Astrocyte (in vitro differentiated cells and primary cell): Measurements from ENCODE around the gene AGPS. TPM values are rescaled to one million over a fixed set of nuclear protein-coding genes. Genes with fewer than 3 reads are reported as not detected.

Source experiments
- DNase-seq: peaks from one replicate; pipeline ENCODE4 v3.0.0-alpha.2; 2010; ENCODE audit warnings: low read depth
- FAIRE-seq: peaks from 2 replicates; lab custom pipeline; 2011; peaks lifted over from hg19 to GRCh38; lab: Jason Lieb, UNC
- H2AFZ ChIP-seq: 2 replicates; pipeline ENCODE4 v1.6.0; 2012; ENCODE audit warnings: low read depth, low read length, inconsistent platforms
- H3K27ac ChIP-seq: 2 replicates; pipeline ENCODE4 v1.5.1; 2011; ENCODE audit warnings: low read depth, low read length, inconsistent platforms
- H3K27me3 ChIP-seq: 2 replicates; pipeline ENCODE4 v1.6.0; 2011; ENCODE audit warnings: low read length, inconsistent platforms; ENCODE audit not compliant: insufficient read depth
- H3K36me3 ChIP-seq: 2 replicates; pipeline ENCODE4 v1.5.1; 2011; ENCODE audit warnings: low read length, inconsistent platforms; ENCODE audit not compliant: insufficient read depth
- H3K4me1 ChIP-seq: 2 replicates; pipeline ENCODE4 v1.5.1; 2011; ENCODE audit warnings: low read length, inconsistent platforms; ENCODE audit not compliant: insufficient read depth
- H3K4me2 ChIP-seq: 2 replicates; pipeline ENCODE4 v1.6.0; 2012; ENCODE audit warnings: low read length, inconsistent platforms
- H3K4me3 ChIP-seq: 2 replicates; pipeline ENCODE4 v1.5.1; 2011; ENCODE audit warnings: low read depth, mild to moderate bottlenecking, low read length, inconsistent platforms; ENCODE audit not compliant: insufficient read depth
- H3K79me2 ChIP-seq: 2 replicates; pipeline ENCODE4 v1.6.0; 2012; ENCODE audit warnings: mild to moderate bottlenecking, low read length, inconsistent platforms; ENCODE audit not compliant: insufficient read depth
- H3K9ac ChIP-seq: 2 replicates; pipeline ENCODE4 v1.6.0; 2012; ENCODE audit warnings: mild to moderate bottlenecking, low read length, inconsistent platforms
- H3K9me3 ChIP-seq: 2 replicates; pipeline ENCODE4 v1.5.1; 2012; ENCODE audit warnings: low read depth, mild to moderate bottlenecking, low read length, inconsistent platforms; ENCODE audit not compliant: insufficient read depth
- H4K20me1 ChIP-seq: 2 replicates; pipeline ENCODE4 v1.6.0; 2012; ENCODE audit warnings: low read length, inconsistent platforms; ENCODE audit not compliant: insufficient read depth
- H3K27ac Mint-ChIP-seq: one replicate; pipeline ENCODE4 v1.8.0; 2021; ENCODE audit warnings: mild to moderate bottlenecking, mixed read lengths; ENCODE audit not compliant: unreplicated experiment
- H3K27me3 Mint-ChIP-seq: one replicate; pipeline ENCODE4 v1.8.0; 2021; ENCODE audit warnings: low read depth, mixed read lengths; ENCODE audit not compliant: unreplicated experiment
- H3K36me3 Mint-ChIP-seq: one replicate; pipeline ENCODE4 v1.8.0; 2021; ENCODE audit warnings: low read depth, mixed read lengths; ENCODE audit not compliant: unreplicated experiment
- H3K4me1 Mint-ChIP-seq: one replicate; pipeline ENCODE4 v1.8.0; 2021; ENCODE audit warnings: low read depth, mixed read lengths; ENCODE audit not compliant: unreplicated experiment
- H3K4me3 Mint-ChIP-seq: one replicate; pipeline ENCODE4 v1.8.0; 2021; ENCODE audit warnings: mild to moderate bottlenecking, moderate library complexity, mixed read lengths; ENCODE audit not compliant: unreplicated experiment
- H3K9me3 Mint-ChIP-seq: one replicate; pipeline ENCODE4 v1.8.0; 2021; ENCODE audit warnings: mild to moderate bottlenecking, mixed read lengths; ENCODE audit not compliant: unreplicated experiment
- CTCF ChIP-seq: IDR thresholded peaks from 2 replicates; pipeline ENCODE4 v1.5.1; 2011; ENCODE audit warnings: low read depth, mild to moderate bottlenecking, inconsistent platforms, low read length, moderate library complexity; ENCODE audit not compliant: insufficient read depth
- EZH2 ChIP-seq: IDR thresholded peaks from 2 replicates; pipeline ENCODE4 v1.6.1; 2012; ENCODE audit warnings: mild to moderate bottlenecking, low read length, inconsistent platforms; ENCODE audit not compliant: insufficient read depth
- total RNA-seq: library from RNA; stranded (reverse); gene quantifications from 2 replicates; pipeline ENCODE4 v1.2.1, GENCODE V29; 2021

Gene AGPS
- total RNA-seq, 1 donor from 2014 or later, result 66.2 TPM

GRCh38 chr2:177393824-177394593 lies 1.4 kb downstream of the AGPS start:
- H3K4me3 Mint-ChIP-seq, result peak overlapping the region; percentile 97
- TF ChIP-seq EZH2 (no peak), CTCF (no peak)
- H2AFZ ChIP-seq, result no peak overlapping the region
- peak overlapping the region; percentile 55 for H3K27ac ChIP-seq
- FAIRE-seq, result no peak
- no peaks in the 10 kb centered on the region for H3K27me3 Mint-ChIP-seq
- H3K4me2 ChIP-seq, result peak overlapping the region; percentile 86
- H3K79me2 ChIP-seq, result peaks cover 49% of the 10 kb centered on the region
- H3K27ac Mint-ChIP-seq, result peak overlapping the region; percentile 91
- H4K20me1 ChIP-seq, result no peaks in the 10 kb centered on the region
- peaks cover 48% of the 10 kb centered on the region for H3K4me1 Mint-ChIP-seq
- no peaks in the 10 kb centered on the region for H3K36me3 Mint-ChIP-seq
- DNase-seq, result no peak
- peaks cover 37% of the 10 kb centered on the region for H3K4me1 ChIP-seq
- no peaks in the 10 kb centered on the region for H3K36me3 ChIP-seq
- no peaks in the 10 kb centered on the region for H3K27me3 ChIP-seq
- peak overlapping the region; percentile 86 for H3K9ac ChIP-seq
- peak overlapping the region; percentile 71 for H3K4me3 ChIP-seq
- no peaks in the 10 kb centered on the region for H3K9me3 Mint-ChIP-seq
- no peaks in the 10 kb centered on the region for H3K9me3 ChIP-seq

GRCh38 chr2:177394594-177394973 lies 2.0 kb downstream of the AGPS start:
- peaks cover 55% of the 10 kb centered on the region for H3K79me2 ChIP-seq

More at GRCh38 chr2:177394594-177394973, 2.0 kb downstream of the AGPS start:
- Histone ChIP-seq H3K4me2 (peak overlapping the region; percentile 86), H2AFZ (no peak overlapping the region), H3K4me1 (peaks cover 43% of the 10 kb centered on the region), H3K4me3 (peak overlapping the region; percentile 71), H3K9me3 (no peaks in the 10 kb centered on the region), H3K27me3 (no peaks in the 10 kb centered on the region), H3K9ac (no peak overlapping the region), H3K27ac (no peak overlapping the region), H3K36me3 (no peaks in the 10 kb centered on the region), H4K20me1 (no peaks in the 10 kb centered on the region)
- Mint-ChIP-seq H3K4me1 (peaks cover 54% of the 10 kb centered on the region), H3K4me3 (peak overlapping the region; percentile 97), H3K27me3 (no peaks in the 10 kb centered on the region), H3K36me3 (no peaks in the 10 kb centered on the region), H3K27ac (no peak overlapping the region), H3K9me3 (no peaks in the 10 kb centered on the region)
- FAIRE-seq (no peak), DNase-seq (no peak)
- TF ChIP-seq CTCF, result no peak
- TF ChIP-seq EZH2, result no peak
